PC-3 (cell line): ENCODE data around the gene ANKH. TPM values are rescaled to one million over a fixed set of nuclear protein-coding genes. Genes with fewer than 3 reads are reported as not detected.

Experiments used
- ATAC-seq: fragments of 200-7000 bp; cut with Tn5 transposase; 2 replicates; pipeline ENCODE4 v1.9.1; 2020; ENCODE audit warnings: mild to moderate bottlenecking, moderate library complexity
- BruUV-seq: library from RNA; stranded (reverse); fragments of 400-500 nt; replicated peaks from 2 replicates; lab custom pipeline; 2021; lab: Mats Ljungman, UMichigan
- CTCF ChIA-PET: fragments of 300-600 bp; sonication (Branson Sonifier 250); formaldehyde crosslinking; loops from one replicate; lab custom pipeline; 2022; ENCODE audit warnings: antibody characterized with exemption; lab: Charles Lee
- POLR2A ChIA-PET: fragments of 300-600 bp; sonication (Branson Sonifier 250); formaldehyde crosslinking; loops from one replicate; lab custom pipeline; 2022; ENCODE audit warnings: antibody characterized with exemption; ENCODE audit not compliant: unreplicated experiment; lab: Charles Lee
- DNase-seq: peaks from one replicate; pipeline ENCODE4 v3.0.0-alpha.2; 2015
- H2AFZ ChIP-seq: fragments of 300-600 bp; sonication (generic); 2 replicates; pipeline ENCODE4 v1.6.0; 2016; ENCODE audit warnings: antibody characterized with exemption, low read length
- H3F3A ChIP-seq: fragments of 300-600 bp; sonication (generic); one replicate; pipeline ENCODE4 v1.6.0; 2017; ENCODE audit warnings: antibody characterized with exemption, low read length, control low read depth, mild to moderate bottlenecking; ENCODE audit not compliant: unreplicated experiment
- H3K27ac ChIP-seq: fragments of 300-600 bp; sonication (generic); 2 replicates; pipeline ENCODE4 v1.5.1; 2016; ENCODE audit warnings: mild to moderate bottlenecking, low read length
- H3K27me3 ChIP-seq: fragments of 300-600 bp; sonication (generic); 2 replicates; pipeline ENCODE4 v1.6.1; 2016; ENCODE audit warnings: low read length, mixed read lengths
- H3K36me3 ChIP-seq: fragments of 300-600 bp; sonication (generic); 2 replicates; pipeline ENCODE4 v1.6.1; 2016; ENCODE audit warnings: low read depth, mixed run types, low read length, mixed read lengths
- H3K4me1 ChIP-seq: fragments of 300-600 bp; sonication (generic); 2 replicates; pipeline ENCODE4 v1.5.1; 2016; ENCODE audit warnings: low read length; ENCODE audit not compliant: insufficient read depth
- H3K4me2 ChIP-seq: fragments of 300-600 bp; sonication (generic); 2 replicates; pipeline ENCODE4 v1.6.0; 2016; ENCODE audit warnings: low read length
- H3K4me3 ChIP-seq: fragments of 300-600 bp; sonication (generic); 2 replicates; pipeline ENCODE4 v1.5.1; 2016; ENCODE audit warnings: mild to moderate bottlenecking, low read length, mixed read lengths
- H3K79me2 ChIP-seq: fragments of 300-600 bp; sonication (generic); 2 replicates; pipeline ENCODE4 v1.6.1; 2017; ENCODE audit warnings: low read length, mixed read lengths
- H3K9ac ChIP-seq: fragments of 300-600 bp; sonication (generic); 2 replicates; pipeline ENCODE4 v1.6.0; 2016; ENCODE audit warnings: mild to moderate bottlenecking, low read length
- H3K9me2 ChIP-seq: fragments of 300-600 bp; sonication (generic); replicated peaks from 2 replicates; pipeline ENCODE4 v1.6.1; 2016; ENCODE audit warnings: mixed run types, low read length, mixed read lengths
- H3K9me3 ChIP-seq: fragments of 300-600 bp; sonication (generic); 2 replicates; pipeline ENCODE4 v1.6.1; 2016; ENCODE audit warnings: low read length, mixed read lengths
- H4K20me1 ChIP-seq: fragments of 300-600 bp; sonication (generic); 2 replicates; pipeline ENCODE4 v1.6.1; 2016; ENCODE audit warnings: low read length, mixed read lengths
- CTCF ChIP-seq: fragments of 300-600 bp; sonication (generic); conservative IDR thresholded peaks from 2 replicates; pipeline ENCODE4 v1.5.1; 2017; ENCODE audit warnings: antibody characterized with exemption, low read depth, mild to moderate bottlenecking, low read length
- EZH2 ChIP-seq: fragments of 300-600 bp; sonication (generic); IDR thresholded peaks from one replicate; pipeline ENCODE4 v1.6.1; 2017; ENCODE audit warnings: antibody characterized with exemption, mild to moderate bottlenecking, low read length; ENCODE audit not compliant: unreplicated experiment
- EZH2phosphoT487 ChIP-seq: fragments of 300-600 bp; sonication (generic); IDR thresholded peaks from 2 replicates; pipeline ENCODE4 v1.6.1; 2018; ENCODE audit warnings: mild to moderate bottlenecking, antibody characterized with exemption, low read length, borderline replicate concordance
- intact Hi-C: fragments of 100-400 bp; cut with micrococcal nuclease; formaldehyde crosslinking; loops from 2 replicates; pipeline ENCODE4 v1.9.0; 2023
- total RNA-seq: library from RNA; depleted of rRNA; stranded (reverse); fragments of >200 nt; gene quantifications from 2 replicates; pipeline ENCODE4 v1.2.3, GENCODE V29; 2014

ANKH gene
- total RNA-seq, 1 experiment from 2014 or later: 11.6 TPM

GRCh38 chr5:14753947-14754346 is 117.6 kb downstream of the ANKH start:
- CTCF ChIA-PET: no interaction called here
- Histone ChIP-seq H3K9ac (no peak overlapping the region), H3K36me3 (no peaks in the 10 kb centered on the region), H2AFZ (no peak overlapping the region), H3K4me1 (peaks cover 11% of the 10 kb centered on the region), H3K9me3 (no peaks in the 10 kb centered on the region), H4K20me1 (no peaks in the 10 kb centered on the region), H3K4me2 (no peak overlapping the region), H3K79me2 (no peaks in the 10 kb centered on the region), H3K27me3 (peaks cover 11% of the 10 kb centered on the region; the same call in 1 of the 2 replicates), H3F3A (no peaks in the 10 kb centered on the region), H3K4me3 (no peak overlapping the region), H3K9me2 (no peaks in the 10 kb centered on the region), H3K27ac (no peak overlapping the region)
- intact Hi-C loops: no loop called here
- ATAC-seq (no peak), DNase-seq (no peak)
- TF ChIP-seq EZH2 (no peak), CTCF (no peak), EZH2phosphoT487 (no peak)
- no TSS peak for BruUV-seq
- POLR2A ChIA-PET: no interaction called here

GRCh38 chr5:14753292-14753691 is 118.3 kb downstream of the ANKH start:
- CTCF ChIA-PET: no interaction called here
- no peak for ATAC-seq
- TF ChIP-seq EZH2: no peak
- no peak for TF ChIP-seq CTCF

GRCh38 chr5:14752497-14753071 is 119.0 kb downstream of the ANKH start:
- Histone ChIP-seq H3K9me2 (no peaks in the 10 kb centered on the region), H4K20me1 (no peaks in the 10 kb centered on the region), H3K9me3 (no peaks in the 10 kb centered on the region), H3K36me3 (no peaks in the 10 kb centered on the region), H3K4me3 (no peak overlapping the region), H3K79me2 (no peaks in the 10 kb centered on the region), H3F3A (no peaks in the 10 kb centered on the region), H3K4me2 (no peak overlapping the region), H3K4me1 (peaks cover 16% of the 10 kb centered on the region), H2AFZ (no peak overlapping the region), H3K9ac (no peak overlapping the region), H3K27ac (no peak overlapping the region), H3K27me3 (peaks cover 11% of the 10 kb centered on the region; the same call in 1 of the 2 replicates)
- TF ChIP-seq CTCF (no peak), EZH2 (no peak), EZH2phosphoT487 (no peak)
- intact Hi-C loops: no loop called here
- no TSS peak for BruUV-seq
- DNase-seq (no peak), ATAC-seq (no peak)
- ChIA-PET CTCF (no interaction called here), POLR2A (no interaction called here)

More at GRCh38 chr5:14753292-14753691, 118.3 kb downstream of the ANKH start:
- BruUV-seq: no TSS peak
- Histone ChIP-seq H3K4me1 (peaks cover 16% of the 10 kb centered on the region), H2AFZ (no peak overlapping the region), H4K20me1 (no peaks in the 10 kb centered on the region), H3K27me3 (peaks cover 11% of the 10 kb centered on the region; the same call in 1 of the 2 replicates), H3K9me3 (no peaks in the 10 kb centered on the region), H3K9me2 (no peaks in the 10 kb centered on the region), H3K79me2 (no peaks in the 10 kb centered on the region), H3K4me3 (no peak overlapping the region), H3K27ac (no peak overlapping the region), H3K9ac (no peak overlapping the region), H3F3A (no peaks in the 10 kb centered on the region), H3K4me2 (no peak overlapping the region), H3K36me3 (no peaks in the 10 kb centered on the region)
- POLR2A ChIA-PET: no interaction called here
- no peak for DNase-seq
- intact Hi-C loops: no loop called here
